Measurements from ENCODE around the gene DOCK7. TPM values are rescaled to one million over a fixed set of nuclear protein-coding genes. Genes with fewer than 3 reads are reported as not detected.
"Not testable (repeated sequence)": the region's sequence is repeated elsewhere in the genome, so short reads cannot be mapped to it uniquely, and the experiment has no call there.

Gene DOCK7
- total RNA-seq: 10 to 100 TPM; 10.0 to 11.8 TPM
- polyA plus RNA-seq: 1 to 10 TPM; 1.2 to 3.1 (median 1.8) TPM
- 9.1 to 20.4 (median 15.5) reads per million in 6 experiments for total RNA-seq

- DNase-seq (peak; percentile 20 to 72 (median 47)), ATAC-seq (peak; percentile 75 to 84)
- POLR2A ChIA-PET: interaction anchor here (1.0 to 1.1 kb wide), 2 partner anchors 252 kb away, joined by 4 to 6 read pairs; no protein-coding TSS in a partner anchor
- H3K36me3 Mint-ChIP-seq: no peaks in the 10 kb centered on the region
- peak within 1 kb of the TSS; percentile 79 to 98 (median 95) for H3K27ac Mint-ChIP-seq
- peak within 1 kb of the TSS; percentile 86 to 98 (median 96) for H3K4me3 Mint-ChIP-seq
- H3K9me3 Mint-ChIP-seq: no peaks in the 10 kb centered on the region
- no peaks in the 10 kb centered on the region for H3K27me3 Mint-ChIP-seq
- peaks cover 5 to 29% (median 23%) of the 10 kb centered on the region in 4 donors for H3K4me1 Mint-ChIP-seq
These were observed at the start of gene DOCK7 for GRCh38 chr1:62687903-62688686. Gene DOCK7 (minus strand): TSS chr1:62688386. CDS start chr1:62688264, 122 bp downstream.

- H3K4me3 Mint-ChIP-seq: no peak overlapping the region
- no peaks in the 10 kb centered on the region for H3K4me1 Mint-ChIP-seq
- no peaks in the 10 kb centered on the region for H3K36me3 Mint-ChIP-seq
- no peak overlapping the region for H3K27ac Mint-ChIP-seq
- no peaks in the 10 kb centered on the region for H3K9me3 Mint-ChIP-seq
- peaks cover 6 to 28% (median 8%) of the 10 kb centered on the region in 5 donors for H3K27me3 Mint-ChIP-seq
- POLR2A ChIA-PET: no interaction called here
- DNase-seq (no peak), ATAC-seq (no peak)
These were observed 47.4 kb upstream of the DOCK7 start for GRCh38 chr1:62735491-62736171.

- Mint-ChIP-seq H3K9me3 (no peaks in the 10 kb centered on the region), H3K27ac (no peak overlapping the region), H3K4me3 (no peak overlapping the region), H3K27me3 (peaks cover 2 to 18% (median 7%) of the 10 kb centered on the region in 5 donors), H3K4me1 (no peaks in the 10 kb centered on the region), H3K36me3 (no peaks in the 10 kb centered on the region)
- no peak for DNase-seq
- POLR2A ChIA-PET: no interaction called here
- ATAC-seq: no peak
These were observed 44.1 kb upstream of the DOCK7 start for GRCh38 chr1:62732331-62732730.

GRCh38 chr1:62728963-62729362 lies 40.8 kb upstream of the DOCK7 start:
- Mint-ChIP-seq H3K4me3 (no peak overlapping the region), H3K36me3 (no peaks in the 10 kb centered on the region), H3K27me3 (peaks cover 0 to 20% (median 6%) of the 10 kb centered on the region in 5 donors), H3K27ac (peak overlapping the region in 1 of 10 donors; percentile 71), H3K9me3 (no peaks in the 10 kb centered on the region), H3K4me1 (peaks cover 0 to 4% (median 0%) of the 10 kb centered on the region in 4 donors)
- ATAC-seq (no peak), DNase-seq (no peak)
- POLR2A ChIA-PET: interaction anchor here (1.0 kb wide), 1 partner anchor 31 kb away, joined by 3 read pairs; no protein-coding TSS in a partner anchor

GRCh38 chr1:62727656-62728407 lies 39.6 kb upstream of the DOCK7 start:
- DNase-seq (no peak), ATAC-seq (no peak)
- Mint-ChIP-seq H3K27ac (no peak overlapping the region), H3K36me3 (no peaks in the 10 kb centered on the region), H3K9me3 (no peaks in the 10 kb centered on the region), H3K27me3 (peaks cover 0 to 20% (median 6%) of the 10 kb centered on the region in 5 donors), H3K4me3 (no peak overlapping the region), H3K4me1 (peaks cover 0 to 4% (median 0%) of the 10 kb centered on the region in 4 donors)
- POLR2A ChIA-PET: no interaction called here

- no peak overlapping the region for H3K27ac Mint-ChIP-seq
- POLR2A ChIA-PET: no interaction called here
- no peak for ATAC-seq
- H3K4me1 Mint-ChIP-seq: peaks cover 0 to 7% (median 0%) of the 10 kb centered on the region in 4 donors
- no peak overlapping the region for H3K4me3 Mint-ChIP-seq
- DNase-seq: no peak
- peaks cover 0 to 20% (median 6%) of the 10 kb centered on the region in 5 donors for H3K27me3 Mint-ChIP-seq
- no peaks in the 10 kb centered on the region for H3K36me3 Mint-ChIP-seq
- H3K9me3 Mint-ChIP-seq: no peaks in the 10 kb centered on the region
These were observed 37.8 kb upstream of the DOCK7 start for GRCh38 chr1:62726011-62726442.

DNA sequence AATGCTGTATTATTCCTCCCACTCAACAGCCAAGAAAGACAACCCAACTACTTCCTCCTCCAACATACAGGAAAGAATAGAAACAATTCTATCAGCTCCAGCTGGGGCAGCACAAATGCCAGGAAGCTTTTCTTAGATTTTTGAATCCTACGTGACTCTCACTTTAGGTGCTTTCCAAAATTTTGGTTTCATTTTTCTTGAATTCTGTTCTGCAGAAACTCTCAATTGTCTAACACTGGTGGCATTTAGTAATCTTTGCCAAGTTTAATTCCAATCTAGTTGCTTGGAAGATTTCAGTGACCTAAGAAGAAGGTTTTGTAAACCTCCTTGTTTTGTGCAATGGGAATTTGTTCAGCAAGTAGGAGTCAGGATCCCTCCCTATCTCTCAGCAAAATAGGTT lies 37.1 kb upstream of the DOCK7 start:
- H3K27me3 Mint-ChIP-seq: peaks cover 0 to 20% (median 6%) of the 10 kb centered on the region in 5 donors
- POLR2A ChIA-PET: no interaction called here
- H3K9me3 Mint-ChIP-seq: no peaks in the 10 kb centered on the region
- no peak for DNase-seq
- no peaks in the 10 kb centered on the region for H3K36me3 Mint-ChIP-seq
- no peak overlapping the region for H3K4me3 Mint-ChIP-seq
- H3K27ac Mint-ChIP-seq: no peak overlapping the region
- ATAC-seq: no peak
- peaks cover 0 to 7% (median 0%) of the 10 kb centered on the region in 4 donors for H3K4me1 Mint-ChIP-seq

DNA sequence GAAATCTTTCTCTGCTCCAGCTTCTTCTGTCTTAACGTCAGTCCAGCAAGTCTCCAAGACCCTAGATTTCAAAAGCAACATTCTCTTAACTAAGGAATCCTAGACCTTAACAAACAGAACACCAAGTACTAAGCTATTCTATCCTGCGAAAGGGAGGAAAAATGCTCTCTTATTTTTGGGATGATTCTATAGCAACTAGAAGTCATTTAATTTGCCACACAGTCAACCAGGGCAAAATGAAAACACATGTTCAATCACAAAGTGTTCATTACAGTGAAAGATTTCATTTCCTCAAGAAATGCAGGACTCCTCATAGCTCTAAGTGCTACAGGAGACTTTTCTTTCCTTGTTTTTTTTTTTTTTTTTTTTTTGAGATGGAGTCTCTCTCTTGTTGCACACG lies 36.2 kb upstream of the DOCK7 start:
- peaks cover 0 to 20% (median 6%) of the 10 kb centered on the region in 5 donors for H3K27me3 Mint-ChIP-seq
- POLR2A ChIA-PET: no interaction called here

GRCh38 chr1:62723883-62724282 lies 35.7 kb upstream of the DOCK7 start:
- H3K27me3 Mint-ChIP-seq: peaks cover 0 to 14% (median 5%) of the 10 kb centered on the region in 5 donors
- no peak overlapping the region for H3K27ac Mint-ChIP-seq
- ATAC-seq: no peak
- H3K4me3 Mint-ChIP-seq: no peak overlapping the region
- no peak for DNase-seq
- H3K4me1 Mint-ChIP-seq: peaks cover 0 to 7% (median 0%) of the 10 kb centered on the region in 4 donors
- H3K9me3 Mint-ChIP-seq: no peaks in the 10 kb centered on the region
- H3K36me3 Mint-ChIP-seq: no peaks in the 10 kb centered on the region
- POLR2A ChIA-PET: no interaction called here

More for the DNA sequence above, 36.2 kb upstream of the DOCK7 start:
- H3K27ac Mint-ChIP-seq: no peak overlapping the region
- H3K36me3 Mint-ChIP-seq: no peaks in the 10 kb centered on the region
- DNase-seq: no peak
- no peaks in the 10 kb centered on the region for H3K9me3 Mint-ChIP-seq
- no peak overlapping the region for H3K4me3 Mint-ChIP-seq
- peaks cover 0 to 7% (median 0%) of the 10 kb centered on the region in 4 donors for H3K4me1 Mint-ChIP-seq
- no peak for ATAC-seq

- POLR2A ChIA-PET: interaction anchor here (0.8 kb wide), 1 partner anchor 287 kb away, joined by 4 read pairs; no protein-coding TSS in a partner anchor
- peaks cover 0 to 3% (median 0%) of the 10 kb centered on the region in 3 donors for H3K36me3 Mint-ChIP-seq
- H3K4me1 Mint-ChIP-seq: peaks cover 0 to 7% (median 0%) of the 10 kb centered on the region in 4 donors
- no peak overlapping the region for H3K4me3 Mint-ChIP-seq
- H3K9me3 Mint-ChIP-seq: no peaks in the 10 kb centered on the region
- ATAC-seq: no peak
- peaks cover 3 to 9% (median 6%) of the 10 kb centered on the region in 5 donors for H3K27me3 Mint-ChIP-seq
- H3K27ac Mint-ChIP-seq: no peak overlapping the region
- DNase-seq: no peak
These were observed 34.6 kb upstream of the DOCK7 start for GRCh38 chr1:62722796-62723195.

DNA sequence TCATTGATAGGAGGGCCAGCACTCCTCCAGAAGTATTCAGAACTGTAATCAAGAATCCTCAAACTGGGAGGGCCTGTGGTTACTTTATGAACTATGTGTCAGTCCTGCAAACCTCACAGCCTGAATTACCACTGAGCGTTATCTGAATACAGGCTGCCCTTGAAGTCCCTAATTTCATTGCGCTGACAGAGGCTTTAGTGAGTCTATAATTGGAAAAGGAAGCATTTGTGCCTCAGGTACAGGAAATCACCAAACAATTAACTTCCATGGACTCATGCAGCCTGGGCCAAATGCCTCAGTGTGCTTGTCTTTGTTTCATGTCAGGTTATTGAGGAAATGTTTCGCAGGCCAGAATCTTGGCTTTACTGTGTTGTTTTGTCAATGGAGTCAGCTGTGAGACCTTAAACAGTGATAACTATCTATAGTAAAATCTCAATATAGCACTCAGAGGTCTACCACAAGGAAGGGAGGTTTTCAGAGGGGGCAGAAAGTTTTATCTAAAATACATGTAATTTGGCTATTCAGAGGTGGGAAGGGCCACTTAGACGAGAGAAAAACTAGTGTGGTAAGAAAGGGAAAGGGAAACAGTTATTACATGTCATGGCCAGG lies 32.9 kb upstream of the DOCK7 start:
- H3K4me3 Mint-ChIP-seq: no peak overlapping the region
- H3K9me3 Mint-ChIP-seq: no peaks in the 10 kb centered on the region
- H3K36me3 Mint-ChIP-seq: peaks cover 0 to 3% (median 0%) of the 10 kb centered on the region in 3 donors
- DNase-seq (no peak), ATAC-seq (no peak)
- H3K4me1 Mint-ChIP-seq: peaks cover 0 to 7% (median 0%) of the 10 kb centered on the region in 4 donors
- H3K27me3 Mint-ChIP-seq: peaks cover 0 to 8% (median 0%) of the 10 kb centered on the region in 5 donors
- POLR2A ChIA-PET: no interaction called here
- no peak overlapping the region for H3K27ac Mint-ChIP-seq

- ATAC-seq, H3K4me3 Mint-ChIP-seq, H3K27ac Mint-ChIP-seq, POLR2A ChIA-PET, DNase-seq, H3K27me3 Mint-ChIP-seq, H3K4me1 Mint-ChIP-seq, H3K36me3 Mint-ChIP-seq, H3K9me3 Mint-ChIP-seq: not testable (repeated sequence)
These were observed 30.2 kb upstream of the DOCK7 start for GRCh38 chr1:62718400-62718799.
